ENCODE data around the gene CFAP97.

- no peak for TF ChIP-seq POLR2A (conservative IDR thresholded peaks at IDR 0.05)
- no peak for TF ChIP-seq NFATC3 (IDR thresholded peaks at IDR 0.05)
- TF ChIP-seq ETV6 (IDR thresholded peaks at IDR 0.05; ENCODE audit: borderline replicate concordance in 1 of 2, low read depth in 2 of 2, low read length in 1 of 2) = no peak
- TF ChIP-seq ETV6 (CRISPR knock-in tag; IDR thresholded peaks at IDR 0.05; ENCODE audit: borderline replicate concordance) = no peak
- no peak for TF ChIP-seq USF2 (CRISPR knock-in tag; IDR thresholded peaks at IDR 0.05)
- no peak for TF ChIP-seq CTCF (IDR thresholded peaks at IDR 0.05 in 2 of 3, conservative IDR thresholded peaks at IDR 0.05 in 1 of 3; ENCODE audit: insufficient read depth in 2 of 3, low read depth in 1 of 3, low read length in 3 of 3)
- TF ChIP-seq ZNF197 (CRISPR knock-in tag; IDR thresholded peaks at IDR 0.05; ENCODE audit: low read depth) = no peak
- TF ChIP-seq SMAD1 (IDR thresholded peaks at IDR 0.05; ENCODE audit: low read depth, low read length, partially characterized antibody) = no peak
- no peak for TF ChIP-seq SP2 (IDR thresholded peaks at IDR 0.05; ENCODE audit: extremely low read depth, low read depth, low read length, poor library complexity, severe bottlenecking)
- TF ChIP-seq PCBP1 (IDR thresholded peaks at IDR 0.05; ENCODE audit: low read depth, low read length, poor library complexity, severe bottlenecking) = no peak
- no peak for TF ChIP-seq MAX (CRISPR knock-in tag; IDR thresholded peaks at IDR 0.05)
- TF ChIP-seq KLF6 (CRISPR knock-in tag; IDR thresholded peaks at IDR 0.05; ENCODE audit: borderline replicate concordance) = no peak
Measured at GRCh38 chr4:185225940-185226339, 22.1 kb upstream of the CFAP97 start.
